HepG2 (cell line): ENCODE measurements around the gene RRAS. TPM values are rescaled to one million over a fixed set of nuclear protein-coding genes. Genes with fewer than 3 reads are reported as not detected.
A peak's percentile ranks its signal among the peaks of the same experiment; 100 is the strongest.

Source experiments
- ADNP ChIP-seq: sonication (generic); formaldehyde crosslinking; IDR thresholded peaks from 2 replicates; pipeline ENCODE4 v1.4.0; 2020; ENCODE audit warnings: missing genetic modification reagents
- CBX1 ChIP-seq: IDR thresholded peaks from one replicate; pipeline ENCODE4 v1.6.1; 2016; ENCODE audit warnings: antibody characterized with exemption, low read depth
- KAT8 ChIP-seq: IDR thresholded peaks from 2 replicates; pipeline ENCODE4 v1.6.1; 2016; ENCODE audit warnings: missing genetic modification reagents, missing compliant biosample characterization
- MTF2 ChIP-seq: sonication (generic); formaldehyde crosslinking; IDR thresholded peaks from 2 replicates; pipeline ENCODE4 v1.5.0; 2020; ENCODE audit warnings: missing genetic modification reagents, borderline replicate concordance
- MYC ChIP-seq: sonication (generic); formaldehyde crosslinking; IDR thresholded peaks from 2 replicates; pipeline ENCODE4 v1.9.0; 2021; ENCODE audit warnings: missing genetic modification reagents, borderline replicate concordance
- ONECUT2 ChIP-seq: sonication (generic); formaldehyde crosslinking; IDR thresholded peaks from 2 replicates; pipeline ENCODE4 v1.4.0; 2020; ENCODE audit warnings: missing genetic modification reagents
- PTBP1 ChIP-seq: fragments of 200-400 bp; formaldehyde crosslinking; IDR thresholded peaks from 2 replicates; pipeline ENCODE4 v1.6.1; 2018; ENCODE audit warnings: low read length, low read depth; ENCODE audit not compliant: poor library complexity, severe bottlenecking
- SMAD1 ChIP-seq: sonication (generic); formaldehyde crosslinking; IDR thresholded peaks from 2 replicates; pipeline ENCODE4 v1.4.0; 2020; ENCODE audit warnings: missing genetic modification reagents, low read depth, mild to moderate bottlenecking, borderline replicate concordance
- THAP11 ChIP-seq: IDR thresholded peaks from 2 replicates; pipeline ENCODE4 v1.6.1; 2016; ENCODE audit warnings: missing biosample characterization, missing genetic modification reagents
- YEATS2 ChIP-seq: sonication (generic); formaldehyde crosslinking; IDR thresholded peaks from 2 replicates; pipeline ENCODE4 v1.4.0; 2020; ENCODE audit warnings: missing genetic modification reagents, borderline replicate concordance
- ZNF143 ChIP-seq: sonication (generic); formaldehyde crosslinking; IDR thresholded peaks from 2 replicates; pipeline ENCODE4 v1.4.0; 2020; ENCODE audit warnings: missing genetic modification reagents
- ZNF460 ChIP-seq: sonication (generic); formaldehyde crosslinking; IDR thresholded peaks from 2 replicates; pipeline ENCODE4 v1.5.1; 2020; ENCODE audit warnings: missing genetic modification reagents, mild to moderate bottlenecking, borderline replicate concordance
- ZNF672 ChIP-seq: sonication (generic); formaldehyde crosslinking; IDR thresholded peaks from 2 replicates; pipeline ENCODE4 v1.8.1; 2022; ENCODE audit warnings: missing genetic modification reagents
- ZNF776 ChIP-seq: sonication (generic); formaldehyde crosslinking; IDR thresholded peaks from 2 replicates; pipeline ENCODE4 v1.4.0; 2020; ENCODE audit warnings: mild to moderate bottlenecking, missing genetic modification reagents
- ZSCAN30 ChIP-seq: sonication (generic); formaldehyde crosslinking; IDR thresholded peaks from 2 replicates; pipeline ENCODE4 v1.5.0; 2020; ENCODE audit warnings: mild to moderate bottlenecking, missing genetic modification reagents
- polyA plus RNA-seq, 8 experiments: library from polyadenylated mRNA; depleted of rRNA in 3 of 8; stranded (reverse) in 7 of 8; unstranded in 1 of 8; fragments of >200 nt; fragmentation: Illumina TruSeq in 4 of 8; extraction: Trizol in 4 of 8; gene quantifications; 2 replicates each; pipeline versions ENCODE4 v1.2.1 to v1.2.3, GENCODE V29; 2011 to 2016; ENCODE audit warnings: low read depth in 4 of 8, missing spikeins in 1 of 8, mixed read lengths in 1 of 8; ENCODE audit not compliant: insufficient read depth in 1 of 8
- total RNA-seq, 5 experiments: library from RNA; depleted of rRNA; stranded (reverse); fragments of >200 nt; fragmentation: Illumina TruSeq; extraction: Trizol; gene quantifications; 2 replicates each; pipeline ENCODE4 v1.2.3, GENCODE V29; 2016; ENCODE audit warnings: low read depth in 1 of 5
- TF ChIP-seq, protein P1 (sequence below): IDR thresholded peaks from 2 replicates; pipeline ENCODE4 v1.6.1; 2012; ENCODE audit warnings: low read depth, low read length, improper control_type of control experiment
- TF ChIP-seq, protein P2 (sequence below): sonication (generic); formaldehyde crosslinking; IDR thresholded peaks from 2 replicates; pipeline ENCODE4 v1.4.0; 2020; ENCODE audit warnings: missing genetic modification reagents
- TF ChIP-seq, protein P3 (sequence below): sonication (generic); formaldehyde crosslinking; IDR thresholded peaks from 2 replicates; pipeline ENCODE4 v1.4.0; 2020; ENCODE audit warnings: missing genetic modification reagents
- TF ChIP-seq, protein P4 (sequence below): sonication (generic); formaldehyde crosslinking; IDR thresholded peaks from 2 replicates; pipeline ENCODE4 v1.4.0; 2020; ENCODE audit warnings: mild to moderate bottlenecking, low read depth, missing genetic modification reagents

Gene RRAS
- total and polyA plus RNA-seq, 2 of the 13 experiments (the other 11 are each of a cell fraction or from before 2014, with no cell fraction given) = 1.5 to 12.0 TPM

DNA sequence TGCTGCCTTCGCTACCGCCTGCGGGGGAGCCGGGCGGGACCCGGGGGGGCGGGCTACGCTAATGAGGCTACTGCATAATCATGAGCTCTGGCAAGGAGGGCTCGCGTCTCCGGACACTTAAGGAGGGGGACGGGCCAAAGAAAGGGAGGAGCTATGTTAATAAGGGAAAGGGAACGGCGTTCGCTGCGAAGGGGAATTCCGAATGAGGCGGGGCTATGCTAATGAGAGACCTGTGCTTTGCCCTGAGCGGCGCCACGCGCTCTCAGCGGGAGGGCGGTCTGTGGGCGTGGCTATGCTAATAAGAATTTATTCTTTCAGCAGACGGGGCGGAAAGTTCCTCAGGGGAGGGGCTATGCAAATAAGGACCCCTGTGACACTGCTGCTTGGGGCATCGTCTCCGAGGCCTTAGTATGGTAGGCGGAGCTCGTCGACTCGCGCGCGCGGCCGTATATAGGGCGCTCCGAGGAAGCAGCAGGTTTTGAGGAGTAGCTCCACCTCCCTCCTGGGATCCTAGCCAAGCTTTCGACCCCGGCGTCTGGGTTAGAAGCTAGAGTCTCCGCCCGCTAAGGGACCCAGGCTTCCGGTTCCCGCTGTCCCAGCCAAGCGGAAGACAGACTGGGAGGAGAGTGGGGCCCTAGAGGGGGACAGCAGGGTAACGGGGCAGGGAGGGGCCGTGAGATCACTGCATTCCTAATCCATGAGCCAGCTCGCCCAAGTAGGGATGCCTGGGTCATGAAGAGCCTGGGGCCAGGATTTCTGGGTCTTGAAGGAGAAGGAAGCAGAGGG, at the start of gene RRAS (continued):
- TF ChIP-seq, protein P1, sequence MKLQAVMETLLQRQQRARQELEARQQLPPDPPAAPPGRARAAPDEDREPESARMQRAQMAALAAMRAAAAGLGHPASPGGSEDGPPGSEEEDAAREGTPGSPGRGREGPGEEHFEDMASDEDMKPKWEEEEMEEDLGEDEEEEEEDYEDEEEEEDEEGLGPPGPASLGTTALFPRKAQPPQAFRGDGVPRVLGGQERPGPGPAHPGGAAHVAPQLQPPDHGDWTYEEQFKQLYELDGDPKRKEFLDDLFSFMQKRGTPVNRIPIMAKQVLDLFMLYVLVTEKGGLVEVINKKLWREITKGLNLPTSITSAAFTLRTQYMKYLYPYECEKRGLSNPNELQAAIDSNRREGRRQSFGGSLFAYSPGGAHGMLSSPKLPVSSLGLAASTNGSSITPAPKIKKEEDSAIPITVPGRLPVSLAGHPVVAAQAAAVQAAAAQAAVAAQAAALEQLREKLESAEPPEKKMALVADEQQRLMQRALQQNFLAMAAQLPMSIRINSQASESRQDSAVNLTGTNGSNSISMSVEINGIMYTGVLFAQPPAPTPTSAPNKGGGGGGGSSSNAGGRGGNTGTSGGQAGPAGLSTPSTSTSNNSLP = peak; percentile 62; the same call in 1 of the 2 replicates
- peak; percentile 63; the same call in 1 of the 2 replicates for TF ChIP-seq YEATS2 (CRISPR knock-in tag)
- TF ChIP-seq, protein P2, sequence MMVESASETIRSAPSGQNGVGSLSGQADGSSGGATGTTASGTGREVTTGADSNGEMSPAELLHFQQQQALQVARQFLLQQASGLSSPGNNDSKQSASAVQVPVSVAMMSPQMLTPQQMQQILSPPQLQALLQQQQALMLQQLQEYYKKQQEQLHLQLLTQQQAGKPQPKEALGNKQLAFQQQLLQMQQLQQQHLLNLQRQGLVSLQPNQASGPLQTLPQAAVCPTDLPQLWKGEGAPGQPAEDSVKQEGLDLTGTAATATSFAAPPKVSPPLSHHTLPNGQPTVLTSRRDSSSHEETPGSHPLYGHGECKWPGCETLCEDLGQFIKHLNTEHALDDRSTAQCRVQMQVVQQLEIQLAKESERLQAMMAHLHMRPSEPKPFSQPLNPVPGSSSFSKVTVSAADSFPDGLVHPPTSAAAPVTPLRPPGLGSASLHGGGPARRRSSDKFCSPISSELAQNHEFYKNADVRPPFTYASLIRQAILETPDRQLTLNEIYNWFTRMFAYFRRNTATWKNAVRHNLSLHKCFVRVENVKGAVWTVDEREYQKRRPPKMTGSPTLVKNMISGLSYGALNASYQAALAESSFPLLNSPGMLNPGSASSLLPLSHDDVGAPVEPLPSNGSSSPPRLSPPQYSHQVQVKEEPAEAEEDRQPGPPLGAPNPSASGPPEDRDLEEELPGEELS = peak; percentile 55; the same call in 1 of the 2 replicates
- peak; percentile 33 for TF ChIP-seq CBX1
- TF ChIP-seq ZNF672 = no peak
- no peak for TF ChIP-seq ZNF460
- TF ChIP-seq KAT8 (CRISPR knock-in tag) = peak; percentile 83
- peak; percentile 96 for TF ChIP-seq THAP11 (CRISPR knock-in tag)
- TF ChIP-seq, protein P3, sequence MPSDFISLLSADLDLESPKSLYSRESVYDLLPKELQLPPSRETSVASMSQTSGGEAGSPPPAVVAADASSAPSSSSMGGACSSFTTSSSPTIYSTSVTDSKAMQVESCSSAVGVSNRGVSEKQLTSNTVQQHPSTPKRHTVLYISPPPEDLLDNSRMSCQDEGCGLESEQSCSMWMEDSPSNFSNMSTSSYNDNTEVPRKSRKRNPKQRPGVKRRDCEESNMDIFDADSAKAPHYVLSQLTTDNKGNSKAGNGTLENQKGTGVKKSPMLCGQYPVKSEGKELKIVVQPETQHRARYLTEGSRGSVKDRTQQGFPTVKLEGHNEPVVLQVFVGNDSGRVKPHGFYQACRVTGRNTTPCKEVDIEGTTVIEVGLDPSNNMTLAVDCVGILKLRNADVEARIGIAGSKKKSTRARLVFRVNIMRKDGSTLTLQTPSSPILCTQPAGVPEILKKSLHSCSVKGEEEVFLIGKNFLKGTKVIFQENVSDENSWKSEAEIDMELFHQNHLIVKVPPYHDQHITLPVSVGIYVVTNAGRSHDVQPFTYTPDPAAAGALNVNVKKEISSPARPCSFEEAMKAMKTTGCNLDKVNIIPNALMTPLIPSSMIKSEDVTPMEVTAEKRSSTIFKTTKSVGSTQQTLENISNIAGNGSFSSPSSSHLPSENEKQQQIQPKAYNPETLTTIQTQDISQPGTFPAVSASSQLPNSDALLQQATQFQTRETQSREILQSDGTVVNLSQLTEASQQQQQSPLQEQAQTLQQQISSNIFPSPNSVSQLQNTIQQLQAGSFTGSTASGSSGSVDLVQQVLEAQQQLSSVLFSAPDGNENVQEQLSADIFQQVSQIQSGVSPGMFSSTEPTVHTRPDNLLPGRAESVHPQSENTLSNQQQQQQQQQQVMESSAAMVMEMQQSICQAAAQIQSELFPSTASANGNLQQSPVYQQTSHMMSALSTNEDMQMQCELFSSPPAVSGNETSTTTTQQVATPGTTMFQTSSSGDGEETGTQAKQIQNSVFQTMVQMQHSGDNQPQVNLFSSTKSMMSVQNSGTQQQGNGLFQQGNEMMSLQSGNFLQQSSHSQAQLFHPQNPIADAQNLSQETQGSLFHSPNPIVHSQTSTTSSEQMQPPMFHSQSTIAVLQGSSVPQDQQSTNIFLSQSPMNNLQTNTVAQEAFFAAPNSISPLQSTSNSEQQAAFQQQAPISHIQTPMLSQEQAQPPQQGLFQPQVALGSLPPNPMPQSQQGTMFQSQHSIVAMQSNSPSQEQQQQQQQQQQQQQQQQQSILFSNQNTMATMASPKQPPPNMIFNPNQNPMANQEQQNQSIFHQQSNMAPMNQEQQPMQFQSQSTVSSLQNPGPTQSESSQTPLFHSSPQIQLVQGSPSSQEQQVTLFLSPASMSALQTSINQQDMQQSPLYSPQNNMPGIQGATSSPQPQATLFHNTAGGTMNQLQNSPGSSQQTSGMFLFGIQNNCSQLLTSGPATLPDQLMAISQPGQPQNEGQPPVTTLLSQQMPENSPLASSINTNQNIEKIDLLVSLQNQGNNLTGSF = no peak
- TF ChIP-seq SMAD1 (CRISPR knock-in tag) = 0 out of 2 replicates have a peak, but pooled peaks have one; percentile 37
- no peak for TF ChIP-seq MTF2
- 0 out of 2 replicates have a peak, but pooled peaks have one; percentile 58 for TF ChIP-seq ZSCAN30
- TF ChIP-seq ZNF776 = no peak
- TF ChIP-seq, protein P4, sequence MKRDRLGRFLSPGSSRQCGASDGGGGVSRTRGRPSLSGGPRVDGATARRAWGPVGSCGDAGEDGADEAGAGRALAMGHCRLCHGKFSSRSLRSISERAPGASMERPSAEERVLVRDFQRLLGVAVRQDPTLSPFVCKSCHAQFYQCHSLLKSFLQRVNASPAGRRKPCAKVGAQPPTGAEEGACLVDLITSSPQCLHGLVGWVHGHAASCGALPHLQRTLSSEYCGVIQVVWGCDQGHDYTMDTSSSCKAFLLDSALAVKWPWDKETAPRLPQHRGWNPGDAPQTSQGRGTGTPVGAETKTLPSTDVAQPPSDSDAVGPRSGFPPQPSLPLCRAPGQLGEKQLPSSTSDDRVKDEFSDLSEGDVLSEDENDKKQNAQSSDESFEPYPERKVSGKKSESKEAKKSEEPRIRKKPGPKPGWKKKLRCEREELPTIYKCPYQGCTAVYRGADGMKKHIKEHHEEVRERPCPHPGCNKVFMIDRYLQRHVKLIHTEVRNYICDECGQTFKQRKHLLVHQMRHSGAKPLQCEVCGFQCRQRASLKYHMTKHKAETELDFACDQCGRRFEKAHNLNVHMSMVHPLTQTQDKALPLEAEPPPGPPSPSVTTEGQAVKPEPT (CRISPR knock-in tag) = no peak
- peak; percentile 79 for TF ChIP-seq ZNF143 (CRISPR knock-in tag)
- no peak for TF ChIP-seq PTBP1
- TF ChIP-seq MYC (CRISPR knock-in tag) = peak; percentile 51; the same call in 1 of the 2 replicates
- TF ChIP-seq ADNP (CRISPR knock-in tag) = no peak
- TF ChIP-seq ONECUT2 (CRISPR knock-in tag) = no peak
